Mononuclear cell (primary cell): ENCODE measurements around the gene RFX6. TPM values are rescaled to one million over a fixed set of nuclear protein-coding genes. Genes with fewer than 3 reads are reported as not detected.

Source experiments
- H3K27me3 ChIP-seq: 2 replicates; pipeline ENCODE4 v1.6.0; 2011; ENCODE audit warnings: low read length, control low read depth; ENCODE audit not compliant: insufficient read depth
- H3K4me1 ChIP-seq: 2 replicates; pipeline ENCODE4 v1.5.1; 2011; ENCODE audit warnings: mild to moderate bottlenecking, low read length, control low read depth; ENCODE audit not compliant: insufficient read depth
- H3K4me3 ChIP-seq: 2 replicates; pipeline ENCODE4 v1.5.1; 2011; ENCODE audit warnings: mild to moderate bottlenecking, low read length, moderate library complexity
- H3K9me3 ChIP-seq: 2 replicates; pipeline ENCODE4 v1.5.1; 2011; ENCODE audit warnings: low read depth, mild to moderate bottlenecking, control low read depth, low read length
- total RNA-seq: library from RNA; depleted of rRNA; stranded (reverse); fragments of >200 nt; gene quantifications from one replicate; pipeline ENCODE4 v1.2.3, GENCODE V29; 2012

RFX6 gene
- total RNA-seq, 1 donor: not detected

DNA sequence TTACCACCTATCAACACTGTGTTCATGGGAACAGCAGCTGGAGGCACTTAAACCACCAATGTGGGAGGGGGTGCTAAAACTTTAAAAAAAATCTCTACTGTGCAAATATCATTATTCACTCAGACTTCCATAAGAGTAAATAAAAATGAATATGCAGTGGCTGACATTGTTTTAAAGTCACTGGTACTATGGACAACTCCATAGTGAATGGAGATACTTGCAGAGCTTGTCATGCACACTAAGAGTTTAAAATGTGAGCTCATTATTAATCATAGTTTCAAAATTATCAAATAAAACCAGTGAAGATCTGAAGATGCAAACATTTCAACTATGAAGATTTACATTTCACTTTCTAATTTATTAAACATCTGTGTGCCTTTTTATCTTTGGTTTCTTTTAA is 54.4 kb downstream of the RFX6 start:
- Histone ChIP-seq H3K27me3 (no peaks in the 10 kb centered on the region), H3K4me3 (no peak overlapping the region), H3K9me3 (no peaks in the 10 kb centered on the region), H3K4me1 (no peaks in the 10 kb centered on the region)

GRCh38 chr6:116932496-116932895 is 55.5 kb downstream of the RFX6 start:
- no peaks in the 10 kb centered on the region for H3K4me1 ChIP-seq
- H3K9me3 ChIP-seq: no peaks in the 10 kb centered on the region
- H3K4me3 ChIP-seq: no peak overlapping the region
- no peaks in the 10 kb centered on the region for H3K27me3 ChIP-seq

DNA sequence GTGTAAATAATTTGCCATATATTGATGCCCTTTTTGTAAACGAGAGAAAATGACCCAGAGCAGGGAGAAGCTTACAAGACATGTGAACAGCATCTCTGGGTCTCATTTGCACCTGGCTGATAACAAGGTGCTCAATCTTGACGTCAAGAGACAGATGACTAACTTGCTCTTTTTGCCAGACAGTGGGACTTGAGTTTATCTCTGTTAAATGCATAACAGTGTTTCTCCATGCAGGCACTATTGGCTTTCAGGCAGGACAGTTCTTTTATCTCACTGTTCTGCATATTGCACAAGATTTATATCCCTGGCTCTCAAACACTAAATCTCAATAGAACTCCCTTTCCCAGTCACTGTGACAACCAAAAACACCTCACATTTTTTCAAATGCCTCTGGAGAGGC is 56.4 kb downstream of the RFX6 start:
- Histone ChIP-seq H3K27me3 (no peaks in the 10 kb centered on the region), H3K9me3 (no peaks in the 10 kb centered on the region), H3K4me3 (no peak overlapping the region), H3K4me1 (no peaks in the 10 kb centered on the region)

DNA sequence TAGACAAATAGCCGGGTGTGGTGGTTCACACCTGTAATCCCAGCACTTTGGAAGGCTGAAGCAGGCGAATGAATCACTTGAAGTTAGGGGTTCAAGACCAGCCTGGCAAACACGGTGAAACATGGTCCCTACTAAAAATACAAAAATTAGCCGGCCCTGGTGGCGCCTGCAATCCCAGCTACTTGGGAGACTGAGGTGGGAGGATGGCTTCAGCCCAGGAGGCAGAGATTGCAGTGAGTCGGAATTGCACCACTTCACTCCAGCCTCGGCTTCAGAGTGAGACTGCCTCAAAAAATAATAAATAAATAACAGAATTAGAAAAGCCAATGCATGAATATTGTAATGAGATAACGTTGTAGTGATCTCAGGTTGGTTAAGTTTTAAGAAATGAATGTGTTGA is 61.3 kb downstream of the RFX6 start:
- Histone ChIP-seq H3K27me3 (no peaks in the 10 kb centered on the region), H3K4me1 (no peaks in the 10 kb centered on the region), H3K9me3 (no peaks in the 10 kb centered on the region), H3K4me3 (no peak overlapping the region)

DNA sequence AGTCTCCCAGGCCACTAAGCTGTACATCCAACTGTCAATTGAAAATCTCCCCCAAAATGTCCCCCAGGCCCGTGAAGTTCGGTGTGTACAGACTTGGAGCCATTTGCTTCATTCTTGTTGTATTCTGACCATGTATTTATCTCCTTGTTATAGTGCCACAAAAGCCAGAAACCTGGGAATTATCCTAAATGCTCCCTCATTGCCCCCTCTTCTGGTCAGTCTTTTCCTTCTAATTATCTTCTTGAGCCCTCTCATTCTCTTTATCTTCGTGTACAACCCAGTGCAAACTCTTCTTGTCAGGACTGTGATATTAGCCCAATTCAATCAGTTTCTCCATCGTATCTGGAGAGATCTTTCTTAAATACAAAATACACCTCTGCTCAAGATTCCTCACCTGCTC is 64.7 kb downstream of the RFX6 start:
- Histone ChIP-seq H3K4me3 (no peak overlapping the region), H3K4me1 (no peaks in the 10 kb centered on the region), H3K27me3 (no peaks in the 10 kb centered on the region), H3K9me3 (no peaks in the 10 kb centered on the region)

DNA sequence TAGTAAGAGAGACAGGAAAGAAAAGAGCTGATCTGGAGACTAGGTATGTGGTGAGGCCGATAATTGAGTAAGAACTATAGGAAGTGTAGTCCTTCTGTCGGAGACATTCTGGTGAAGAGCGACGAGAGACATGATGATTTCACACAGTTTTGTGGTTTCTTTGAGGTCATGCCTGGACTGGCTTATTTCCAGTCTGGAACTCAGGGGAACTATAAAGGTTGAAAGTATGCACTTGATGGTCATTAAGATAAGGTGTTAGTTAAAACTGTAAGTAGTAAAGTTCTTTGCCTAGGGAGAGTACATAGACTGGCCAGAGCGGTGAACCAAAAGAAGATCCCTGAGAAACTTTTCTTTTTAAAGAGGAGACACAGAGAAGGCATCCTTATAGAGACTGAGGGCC is 68.8 kb downstream of the RFX6 start:
- H3K27me3 ChIP-seq: no peaks in the 10 kb centered on the region
- no peaks in the 10 kb centered on the region for H3K9me3 ChIP-seq
- no peaks in the 10 kb centered on the region for H3K4me1 ChIP-seq
- no peak overlapping the region for H3K4me3 ChIP-seq

DNA sequence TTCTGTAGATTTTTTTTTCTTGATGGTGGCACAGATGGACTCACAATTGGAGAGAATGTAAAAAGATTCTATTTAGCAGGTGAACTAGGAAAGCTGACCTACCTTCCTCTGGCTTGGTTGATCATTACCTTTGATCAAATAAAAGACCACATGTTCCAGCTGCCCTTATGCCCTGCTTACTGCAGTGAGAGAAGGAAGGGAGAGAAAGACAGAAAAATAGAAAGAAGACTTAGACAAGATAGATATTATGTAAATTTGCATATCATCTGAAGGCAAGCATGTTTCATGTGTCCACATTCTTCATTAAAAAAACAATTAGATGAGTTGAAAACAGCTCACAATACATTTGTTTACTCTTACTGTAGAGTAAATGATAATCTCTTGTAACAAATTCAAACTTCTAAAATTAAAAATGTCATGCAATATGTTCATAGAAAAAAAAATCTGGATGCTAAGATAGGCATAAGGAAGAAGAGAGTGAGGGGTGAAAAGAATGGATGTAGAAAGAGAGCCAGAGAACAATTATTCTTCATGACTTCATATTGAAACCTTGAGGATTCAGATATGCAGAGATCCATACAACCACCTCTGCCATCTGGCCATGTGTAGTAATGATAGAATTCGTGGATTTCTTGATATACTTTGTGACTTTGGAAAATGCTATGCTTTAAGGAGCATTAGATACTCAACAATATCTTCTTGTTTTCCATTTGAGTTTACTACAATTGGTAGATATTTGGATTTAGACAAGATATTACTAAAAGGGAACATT is 71.7 kb downstream of the RFX6 start:
- H3K4me1 ChIP-seq: no peaks in the 10 kb centered on the region
- no peak overlapping the region for H3K4me3 ChIP-seq
- no peaks in the 10 kb centered on the region for H3K9me3 ChIP-seq

GRCh38 chr6:116949964-116950363 is 72.9 kb downstream of the RFX6 start:
- no peaks in the 10 kb centered on the region for H3K27me3 ChIP-seq
- H3K4me1 ChIP-seq: no peaks in the 10 kb centered on the region
- H3K9me3 ChIP-seq: no peaks in the 10 kb centered on the region
- no peak overlapping the region for H3K4me3 ChIP-seq

More for the DNA sequence above, 71.7 kb downstream of the RFX6 start:
- H3K27me3 ChIP-seq: no peaks in the 10 kb centered on the region

GRCh38 chr6:116954335-116954734 is 77.3 kb downstream of the RFX6 start:
- no peak overlapping the region for H3K4me3 ChIP-seq
- H3K27me3 ChIP-seq: no peaks in the 10 kb centered on the region
- H3K9me3 ChIP-seq: no peaks in the 10 kb centered on the region
- H3K4me1 ChIP-seq: no peaks in the 10 kb centered on the region

- H3K4me3 ChIP-seq: no peak overlapping the region
- H3K27me3 ChIP-seq: no peaks in the 10 kb centered on the region
- H3K9me3 ChIP-seq: no peaks in the 10 kb centered on the region
- H3K4me1 ChIP-seq: no peaks in the 10 kb centered on the region
Measured at GRCh38 chr6:116954938-116955337, 77.9 kb downstream of the RFX6 start.

- no peaks in the 10 kb centered on the region for H3K9me3 ChIP-seq
- H3K4me1 ChIP-seq: no peaks in the 10 kb centered on the region
- no peaks in the 10 kb centered on the region for H3K27me3 ChIP-seq
- H3K4me3 ChIP-seq: no peak overlapping the region
Measured at GRCh38 chr6:116955773-116956172, 78.7 kb downstream of the RFX6 start.

DNA sequence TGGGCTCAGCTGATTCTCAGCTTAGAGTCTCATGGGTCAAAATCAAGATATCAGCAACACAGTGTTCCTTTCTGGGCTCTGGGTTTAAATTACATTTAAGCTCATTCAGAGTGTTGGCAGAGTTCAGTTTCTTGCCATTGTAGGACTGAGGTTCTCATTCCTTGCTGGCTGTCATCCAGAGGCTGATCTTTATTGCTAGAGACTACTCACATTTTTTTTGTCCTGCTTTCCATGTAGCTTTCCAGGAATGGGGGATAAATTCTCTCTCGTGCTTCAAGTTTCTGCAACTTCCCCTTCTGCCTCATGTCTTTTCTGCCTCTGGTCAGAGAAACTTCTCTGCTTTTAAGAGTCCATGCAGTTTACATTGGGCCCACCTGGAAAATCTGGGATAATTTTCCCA is 86.9 kb downstream of the RFX6 start:
- Histone ChIP-seq H3K9me3 (no peaks in the 10 kb centered on the region), H3K4me1 (no peaks in the 10 kb centered on the region), H3K27me3 (no peaks in the 10 kb centered on the region), H3K4me3 (no peak overlapping the region)

GRCh38 chr6:116966675-116967576 is 89.9 kb downstream of the RFX6 start:
- H3K4me3 ChIP-seq: no peak overlapping the region
- H3K27me3 ChIP-seq: no peaks in the 10 kb centered on the region
- no peaks in the 10 kb centered on the region for H3K9me3 ChIP-seq
- no peaks in the 10 kb centered on the region for H3K4me1 ChIP-seq

DNA sequence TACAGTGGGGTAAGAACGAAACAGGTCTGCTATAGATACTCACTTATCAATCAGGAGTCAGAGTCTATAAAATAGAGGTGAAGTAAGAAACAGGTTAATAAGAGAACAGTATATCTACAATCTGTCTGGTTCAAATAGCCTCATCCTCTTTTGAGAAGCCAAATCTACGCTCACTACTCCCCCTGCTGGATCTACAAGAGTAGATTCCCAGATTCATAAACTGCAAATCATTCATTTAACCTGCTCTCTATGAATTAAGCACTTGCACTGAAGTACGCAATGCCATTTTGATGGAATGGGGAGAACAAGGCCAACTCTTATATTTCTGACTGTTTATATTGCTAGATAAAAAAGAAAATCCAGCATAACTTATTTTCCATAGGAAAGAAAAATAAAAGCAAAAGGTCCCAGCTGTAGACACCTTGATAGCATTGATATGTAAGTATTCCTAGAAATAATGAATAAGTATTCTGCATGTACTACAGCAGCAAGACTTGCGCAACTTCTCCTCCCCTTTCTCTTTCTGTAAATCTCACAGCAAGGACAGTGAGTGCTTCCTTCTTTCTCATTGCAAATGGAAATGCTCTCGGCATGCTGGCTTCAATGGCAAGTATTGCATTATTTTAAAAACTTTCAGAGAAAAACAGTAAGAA is 92.3 kb downstream of the RFX6 start:
- H3K4me1 ChIP-seq: no peaks in the 10 kb centered on the region
- H3K9me3 ChIP-seq: no peaks in the 10 kb centered on the region
- H3K4me3 ChIP-seq: no peak overlapping the region
- H3K27me3 ChIP-seq: no peaks in the 10 kb centered on the region

GRCh38 chr6:116971959-116972358 is 94.9 kb downstream of the RFX6 start:
- Histone ChIP-seq H3K4me1 (no peaks in the 10 kb centered on the region), H3K4me3 (no peak overlapping the region), H3K9me3 (no peaks in the 10 kb centered on the region), H3K27me3 (no peaks in the 10 kb centered on the region)
